ENCODE results near the gene TCEAL7.
A peak's percentile ranks its signal among the peaks of the same experiment; 100 is the strongest.

TCEAL7 gene

GRCh38 chrX:103361798-103362197 is 31.8 kb downstream of the TCEAL7 start:
- Histone ChIP-seq H3K4me3 (ENCODE audit: severe bottlenecking) (no peak overlapping the region), H3K27me3 (ENCODE audit: insufficient read depth, poor library complexity, severe bottlenecking) (no peaks in the 10 kb centered on the region), H3K9me3 (ENCODE audit: severe bottlenecking) (no peaks in the 10 kb centered on the region), H3K4me1 (ENCODE audit: insufficient read depth, poor library complexity, severe bottlenecking) (peaks cover 12% of the 10 kb centered on the region), H3K36me3 (ENCODE audit: low read depth) (peaks cover 7% of the 10 kb centered on the region; the same call in 1 of the 2 replicates), H3K27ac (ENCODE audit: poor library complexity, severe bottlenecking) (peak overlapping the region; percentile 12)
- DNase-seq (ENCODE audit: low spot score) (no peak), ATAC-seq (ENCODE audit: low read depth) (no peak)
- TF ChIP-seq, protein P1, sequence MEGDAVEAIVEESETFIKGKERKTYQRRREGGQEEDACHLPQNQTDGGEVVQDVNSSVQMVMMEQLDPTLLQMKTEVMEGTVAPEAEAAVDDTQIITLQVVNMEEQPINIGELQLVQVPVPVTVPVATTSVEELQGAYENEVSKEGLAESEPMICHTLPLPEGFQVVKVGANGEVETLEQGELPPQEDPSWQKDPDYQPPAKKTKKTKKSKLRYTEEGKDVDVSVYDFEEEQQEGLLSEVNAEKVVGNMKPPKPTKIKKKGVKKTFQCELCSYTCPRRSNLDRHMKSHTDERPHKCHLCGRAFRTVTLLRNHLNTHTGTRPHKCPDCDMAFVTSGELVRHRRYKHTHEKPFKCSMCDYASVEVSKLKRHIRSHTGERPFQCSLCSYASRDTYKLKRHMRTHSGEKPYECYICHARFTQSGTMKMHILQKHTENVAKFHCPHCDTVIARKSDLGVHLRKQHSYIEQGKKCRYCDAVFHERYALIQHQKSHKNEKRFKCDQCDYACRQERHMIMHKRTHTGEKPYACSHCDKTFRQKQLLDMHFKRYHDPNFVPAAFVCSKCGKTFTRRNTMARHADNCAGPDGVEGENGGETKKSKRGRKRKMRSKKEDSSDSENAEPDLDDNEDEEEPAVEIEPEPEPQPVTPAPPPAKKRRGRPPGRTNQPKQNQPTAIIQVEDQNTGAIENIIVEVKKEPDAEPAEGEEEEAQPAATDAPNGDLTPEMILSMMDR (IDR thresholded peaks at IDR 0.05; ENCODE audit: poor library complexity, severe bottlenecking): no peak

- ATAC-seq (ENCODE audit: low read depth): peak; percentile 86
- Histone ChIP-seq H3K27ac (ENCODE audit: poor library complexity, severe bottlenecking) (peak overlapping the region; percentile 12), H3K36me3 (ENCODE audit: low read depth) (peaks cover 7% of the 10 kb centered on the region; the same call in 1 of the 2 replicates), H3K27me3 (ENCODE audit: insufficient read depth, poor library complexity, severe bottlenecking) (no peaks in the 10 kb centered on the region), H3K4me1 (ENCODE audit: insufficient read depth, poor library complexity, severe bottlenecking) (peaks cover 17% of the 10 kb centered on the region), H3K9me3 (ENCODE audit: severe bottlenecking) (no peaks in the 10 kb centered on the region), H3K4me3 (ENCODE audit: severe bottlenecking) (no peak overlapping the region)
- TF ChIP-seq, protein P1 (IDR thresholded peaks at IDR 0.05; ENCODE audit: poor library complexity, severe bottlenecking): no peak
- no peak for DNase-seq (ENCODE audit: low spot score)
These were observed 32.4 kb downstream of the TCEAL7 start for GRCh38 chrX:103362474-103362873.

GRCh38 chrX:103363046-103363445 is 33.0 kb downstream of the TCEAL7 start:
- ATAC-seq (ENCODE audit: low read depth) (no peak), DNase-seq (ENCODE audit: low spot score) (no peak)
- Histone ChIP-seq H3K27me3 (ENCODE audit: insufficient read depth, poor library complexity, severe bottlenecking) (no peaks in the 10 kb centered on the region), H3K4me1 (ENCODE audit: insufficient read depth, poor library complexity, severe bottlenecking) (peaks cover 23% of the 10 kb centered on the region), H3K27ac (ENCODE audit: poor library complexity, severe bottlenecking) (peak overlapping the region; percentile 12), H3K9me3 (ENCODE audit: severe bottlenecking) (no peaks in the 10 kb centered on the region), H3K36me3 (ENCODE audit: low read depth) (peaks cover 3% of the 10 kb centered on the region; the same call in 1 of the 2 replicates), H3K4me3 (ENCODE audit: severe bottlenecking) (no peak overlapping the region)
- TF ChIP-seq, protein P1 (IDR thresholded peaks at IDR 0.05; ENCODE audit: poor library complexity, severe bottlenecking): no peak

DNA sequence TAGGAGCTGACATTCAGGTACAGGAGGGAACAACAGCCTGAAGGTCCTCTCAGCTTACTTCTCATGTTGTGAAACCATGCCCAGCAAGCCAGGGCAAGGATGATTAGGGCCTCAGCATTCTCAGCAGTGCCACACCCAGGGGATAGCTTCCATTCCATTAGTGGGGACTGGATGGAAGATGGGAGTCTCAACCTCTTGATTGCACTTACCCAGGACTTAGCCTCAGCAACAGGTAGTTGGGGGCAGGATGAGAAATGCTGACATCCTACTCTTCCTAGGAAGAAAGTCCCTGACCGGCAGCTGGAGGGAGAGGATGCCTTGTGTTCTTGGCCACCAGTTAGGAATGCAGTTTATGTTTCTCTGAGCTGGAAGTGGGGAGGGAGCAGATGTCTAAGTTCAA is 37.5 kb downstream of the TCEAL7 start:
- no peak overlapping the region for H3K4me3 ChIP-seq (ENCODE audit: severe bottlenecking)
- no peaks in the 10 kb centered on the region for H3K36me3 ChIP-seq (ENCODE audit: low read depth)
- no peaks in the 10 kb centered on the region for H3K9me3 ChIP-seq (ENCODE audit: severe bottlenecking)
- ATAC-seq (ENCODE audit: low read depth) (peak; percentile 58), DNase-seq (ENCODE audit: low spot score) (no peak)
- H3K27ac ChIP-seq (ENCODE audit: poor library complexity, severe bottlenecking): peak overlapping the region; percentile 21
- H3K4me1 ChIP-seq (ENCODE audit: insufficient read depth, poor library complexity, severe bottlenecking): peaks cover 19% of the 10 kb centered on the region
- TF ChIP-seq, protein P1 (IDR thresholded peaks at IDR 0.05; ENCODE audit: poor library complexity, severe bottlenecking): no peak
- no peaks in the 10 kb centered on the region for H3K27me3 ChIP-seq (ENCODE audit: insufficient read depth, poor library complexity, severe bottlenecking)

DNA sequence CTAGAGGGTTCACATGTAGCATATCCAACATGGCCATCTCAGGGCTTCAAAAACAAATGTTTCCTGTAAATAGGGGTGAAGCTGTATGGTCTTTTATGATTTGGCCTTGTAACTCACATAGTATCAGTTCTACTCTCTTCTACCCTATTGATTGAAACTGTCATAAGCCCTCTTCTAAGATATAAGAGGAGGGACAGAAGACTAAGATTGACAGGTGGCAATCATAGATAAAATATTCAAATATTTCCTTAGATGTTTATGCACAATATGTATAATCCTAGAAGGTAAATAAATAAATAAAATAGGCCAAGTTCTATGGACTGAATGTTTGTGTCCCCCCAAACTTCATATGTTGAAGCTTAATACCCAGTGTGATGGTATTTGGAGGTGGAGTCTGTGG is 39.4 kb downstream of the TCEAL7 start:
- no peak for DNase-seq (ENCODE audit: low spot score)
- Histone ChIP-seq H3K36me3 (ENCODE audit: low read depth) (no peaks in the 10 kb centered on the region), H3K9me3 (ENCODE audit: severe bottlenecking) (no peaks in the 10 kb centered on the region), H3K4me1 (ENCODE audit: insufficient read depth, poor library complexity, severe bottlenecking) (peaks cover 30% of the 10 kb centered on the region), H3K27me3 (ENCODE audit: insufficient read depth, poor library complexity, severe bottlenecking) (no peaks in the 10 kb centered on the region), H3K4me3 (ENCODE audit: severe bottlenecking) (no peak overlapping the region), H3K27ac (ENCODE audit: poor library complexity, severe bottlenecking) (no peak overlapping the region)
- TF ChIP-seq, protein P1 (IDR thresholded peaks at IDR 0.05; ENCODE audit: poor library complexity, severe bottlenecking): no peak
- no peak for ATAC-seq (ENCODE audit: low read depth)
